Activated CD4-positive, CD25-positive, alpha-beta regulatory T cell treated with anti-CD3 and anti-CD28 coated beads, Interleukin-2, amount 50 U/mL, for 16 hours (primary cell): Measurements from ENCODE around the gene SLC1A4.
"Not testable (repeated sequence)": the region's sequence is repeated elsewhere in the genome, so short reads cannot be mapped to it uniquely, and the experiment has no call there.

Source experiments
- DNase-seq: peaks from one replicate; pipeline ENCODE4 v3.0.0-alpha.2; 2020; ENCODE audit warnings: low read depth, low spot score

Gene SLC1A4

GRCh38 chr2:64992218-64992617 is 3.0 kb downstream of the SLC1A4 start:
- DNase-seq = no peak

- DNase-seq = no peak
Observed at GRCh38 chr2:64992990-64993389, 3.8 kb downstream of the SLC1A4 start.

DNA sequence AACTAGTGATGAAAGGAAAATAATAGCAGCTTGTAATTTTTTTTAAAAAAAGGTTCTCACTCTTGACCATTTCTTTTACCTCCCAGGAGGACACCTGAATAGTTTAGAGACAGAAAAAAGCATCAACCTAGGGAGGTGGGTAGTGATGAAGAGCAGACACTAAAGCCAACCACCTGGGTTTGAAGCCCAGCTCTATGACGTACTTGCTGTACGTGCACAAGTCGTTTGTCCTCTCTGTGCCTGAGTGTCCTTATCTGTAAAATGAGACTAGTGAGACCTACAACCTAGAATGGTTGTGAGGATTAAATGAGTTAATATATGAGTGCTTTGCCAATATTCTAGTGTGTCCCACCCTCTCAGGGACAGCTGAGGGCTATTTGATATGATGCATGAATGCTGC is 5.8 kb downstream of the SLC1A4 start:
- no peak for DNase-seq

- DNase-seq = no peak
Observed at GRCh38 chr2:64996871-64997307, 7.7 kb downstream of the SLC1A4 start.

GRCh38 chr2:64998658-64999061 is 9.5 kb downstream of the SLC1A4 start:
- no peak for DNase-seq

- no peak for DNase-seq
Observed at GRCh38 chr2:64999754-65000153, 10.6 kb downstream of the SLC1A4 start.

DNA sequence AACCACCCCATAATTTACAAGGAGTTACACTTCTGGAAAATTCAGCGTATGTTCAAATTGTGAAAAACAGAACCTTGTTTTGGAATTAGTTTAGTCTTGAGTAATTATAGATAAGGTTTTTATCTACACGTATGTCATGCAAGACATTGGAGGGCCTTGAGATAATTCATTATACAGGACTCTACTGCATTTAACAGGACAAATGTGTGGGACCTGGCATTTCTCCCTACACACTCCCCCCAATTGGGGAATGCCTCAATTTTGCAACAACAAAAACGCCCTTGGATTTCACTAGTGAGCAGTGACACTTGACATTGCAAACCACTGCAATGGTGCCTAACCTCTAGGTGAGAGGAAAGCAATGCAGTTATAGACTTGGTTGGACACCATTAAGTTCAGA is 11.4 kb downstream of the SLC1A4 start:
- DNase-seq = no peak

- no peak for DNase-seq
Observed at GRCh38 chr2:65003037-65003436, 13.8 kb downstream of the SLC1A4 start.

- not testable (repeated sequence) for DNase-seq
Observed at GRCh38 chr2:65004232-65004631, 15.0 kb downstream of the SLC1A4 start.

- no peak for DNase-seq
Observed at GRCh38 chr2:65013776-65014175, 24.6 kb downstream of the SLC1A4 start.

DNA sequence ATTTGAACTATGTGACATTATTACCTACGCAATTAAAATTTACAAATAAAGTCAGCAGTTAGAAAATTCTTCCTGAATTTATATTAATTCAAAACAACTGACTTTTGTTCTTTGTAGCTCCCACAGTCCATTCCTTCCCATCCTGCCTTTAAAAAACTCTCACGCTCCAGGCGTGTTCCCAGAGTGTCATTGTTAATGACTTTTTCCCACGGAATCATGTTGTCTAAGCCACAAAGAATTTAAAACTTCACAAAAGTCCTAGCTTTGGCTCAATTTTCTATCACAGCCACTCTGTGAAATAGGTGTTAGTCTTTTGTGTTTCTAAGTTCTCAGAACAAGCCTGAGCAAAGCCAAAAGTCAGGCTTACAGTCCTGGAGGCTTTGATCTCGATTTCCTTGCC is 26.5 kb downstream of the SLC1A4 start:
- DNase-seq = no peak

DNA sequence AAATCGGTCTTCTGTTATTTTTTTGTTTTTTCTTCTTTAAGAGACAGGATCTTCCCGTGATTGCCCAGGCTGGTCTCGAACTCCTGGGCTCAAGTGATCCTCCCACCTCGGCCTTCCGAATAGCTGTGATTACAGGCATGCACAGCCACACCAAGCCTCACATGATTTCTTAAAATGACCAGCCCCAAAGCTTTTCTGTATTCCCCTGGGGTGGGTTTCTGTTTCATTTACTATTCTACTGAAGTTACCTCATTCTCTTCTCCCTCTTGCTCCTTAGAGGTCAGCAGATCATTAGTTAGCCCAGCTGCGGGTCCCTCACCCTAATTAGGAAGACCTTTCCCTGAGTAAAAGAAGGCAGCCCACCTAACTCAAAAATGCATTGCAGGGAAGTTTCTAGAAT is 27.6 kb downstream of the SLC1A4 start:
- DNase-seq = no peak

DNA sequence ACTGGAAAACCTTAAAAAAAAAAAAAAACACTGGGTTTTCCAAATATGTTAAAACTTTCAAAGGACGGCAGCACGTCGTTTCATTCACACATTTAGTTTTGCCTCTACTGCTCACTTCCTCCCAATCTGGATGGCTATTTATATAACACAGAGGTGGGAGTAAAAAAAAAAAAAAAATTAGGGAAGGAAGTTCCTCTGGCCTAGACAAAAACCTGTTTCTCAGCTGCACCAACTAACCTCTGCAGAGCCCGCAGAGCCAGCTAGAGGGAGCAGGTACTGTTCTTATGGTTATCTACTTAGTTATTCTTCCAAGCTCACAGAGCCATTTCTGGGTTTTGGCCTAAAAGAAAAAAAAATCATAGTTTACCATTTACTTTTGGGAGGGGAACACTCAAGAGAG is 28.1 kb downstream of the SLC1A4 start:
- DNase-seq = no peak

DNA sequence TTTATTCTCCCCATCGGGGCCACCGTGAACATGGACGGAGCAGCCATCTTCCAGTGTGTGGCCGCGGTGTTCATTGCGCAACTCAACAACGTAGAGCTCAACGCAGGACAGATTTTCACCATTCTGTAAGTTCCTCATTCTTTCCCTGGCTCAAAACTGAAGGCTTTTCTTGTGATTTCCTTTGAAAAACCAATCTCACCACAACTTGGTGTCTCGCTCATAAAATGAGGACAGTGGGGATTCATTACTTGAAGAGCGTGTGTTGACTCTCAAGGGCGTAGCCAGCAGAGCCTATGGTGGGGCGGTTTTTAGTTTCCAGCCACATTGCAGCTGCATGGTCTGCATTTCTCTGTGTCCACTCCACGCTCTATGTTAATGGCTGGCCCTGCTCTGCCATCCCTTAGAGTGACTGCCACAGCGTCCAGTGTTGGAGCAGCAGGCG is 29.0 kb downstream of the SLC1A4 start:
- no peak for DNase-seq

DNA sequence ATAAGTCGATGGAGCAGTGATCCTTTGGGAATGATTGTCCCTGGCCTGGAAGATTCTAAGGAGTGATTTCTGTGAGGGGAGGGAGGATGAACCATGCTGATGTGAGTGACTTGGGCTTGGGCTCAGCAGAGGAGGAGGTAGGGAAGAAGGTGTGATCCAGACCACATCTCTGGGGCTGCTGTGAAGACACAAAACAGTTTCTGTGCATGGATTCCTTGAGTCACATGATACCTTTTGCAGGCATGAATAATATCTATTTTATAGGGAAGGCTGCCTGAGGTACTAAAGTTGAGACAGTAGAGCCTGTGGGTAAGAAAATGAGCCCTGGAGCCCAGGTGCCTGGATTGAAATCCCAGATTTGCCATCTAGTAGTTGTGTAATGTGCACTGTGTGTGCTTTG is 29.8 kb downstream of the SLC1A4 start:
- DNase-seq = no peak

DNA sequence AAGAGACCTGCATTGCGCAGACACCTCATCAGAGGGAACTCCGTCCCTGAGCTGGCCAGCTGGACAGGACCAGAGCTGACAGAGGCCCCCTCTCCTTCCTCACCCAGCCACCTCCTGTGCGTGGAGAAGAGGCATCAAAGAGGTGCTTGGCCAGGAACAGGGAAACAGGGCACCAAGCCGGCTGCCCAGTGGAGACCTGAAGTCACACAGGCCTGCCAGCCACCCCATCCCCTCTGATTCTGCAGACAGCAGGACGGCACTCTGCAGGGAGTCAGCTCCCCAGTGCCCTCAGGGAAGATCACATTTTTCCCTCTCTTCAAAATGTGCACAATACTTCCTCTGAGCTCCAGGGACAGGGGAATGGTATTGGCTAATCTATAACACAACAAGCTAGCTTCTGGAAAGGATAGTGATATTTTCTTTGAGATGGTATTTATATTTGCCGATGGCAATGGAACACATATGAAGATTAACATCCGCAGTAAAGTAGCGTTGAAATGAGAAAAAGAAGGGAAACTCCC is 30.5 kb downstream of the SLC1A4 start:
- no peak for DNase-seq

- DNase-seq = not testable (repeated sequence)
Observed at GRCh38 chr2:65020251-65020650, 31.1 kb downstream of the SLC1A4 start.

- no peak for DNase-seq
Observed at GRCh38 chr2:65020943-65021528, 31.8 kb downstream of the SLC1A4 start.

GRCh38 chr2:65021709-65022108 is 32.5 kb downstream of the SLC1A4 start:
- no peak for DNase-seq

DNA sequence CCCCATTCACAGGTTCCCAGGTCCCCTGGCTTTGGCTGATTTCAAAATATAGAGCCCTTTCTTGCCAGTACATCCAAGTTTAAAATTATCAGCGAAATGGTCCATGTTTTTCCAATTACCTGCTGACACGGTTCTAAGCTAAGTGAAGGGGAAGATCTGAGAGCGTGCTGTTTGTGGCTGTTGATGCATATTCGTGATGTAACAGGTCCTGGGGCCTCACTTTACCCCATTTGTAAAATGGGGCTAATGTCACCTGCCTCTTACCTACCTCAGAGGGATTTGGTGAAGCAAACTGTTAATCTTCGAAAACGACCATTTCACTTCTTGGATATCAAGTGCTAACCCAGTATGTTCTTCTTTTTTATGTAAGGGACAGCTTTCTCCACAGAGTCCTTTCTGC is 33.0 kb downstream of the SLC1A4 start:
- DNase-seq = no peak

- DNase-seq = no peak
Observed at GRCh38 chr2:65023742-65024141, 34.5 kb downstream of the SLC1A4 start.

GRCh38 chr2:65024149-65024829 is 35.1 kb downstream of the SLC1A4 start:
- DNase-seq = no peak

GRCh38 chr2:65025453-65026123 is 36.4 kb downstream of the SLC1A4 start:
- DNase-seq = no peak
